Neural progenitor cell (in vitro differentiated cells): ENCODE data around the gene DTNBP1.

Source experiments
- CTCF ChIP-seq: fragments of 200-600 bp; sonication (generic); IDR thresholded peaks from 2 replicates; pipeline ENCODE4 v1.5.1; 2017; ENCODE audit warnings: antibody characterized with exemption, mild to moderate bottlenecking
- EZH2 ChIP-seq: fragments of 200-600 bp; sonication (generic); IDR thresholded peaks from 2 replicates; pipeline ENCODE4 v1.6.1; 2017; ENCODE audit warnings: antibody characterized with exemption, mild to moderate bottlenecking, moderate library complexity
- EZH2phosphoT487 ChIP-seq: fragments of 200-600 bp; sonication (generic); IDR thresholded peaks from 2 replicates; pipeline ENCODE4 v1.6.1; 2017; ENCODE audit warnings: antibody characterized with exemption

DNA sequence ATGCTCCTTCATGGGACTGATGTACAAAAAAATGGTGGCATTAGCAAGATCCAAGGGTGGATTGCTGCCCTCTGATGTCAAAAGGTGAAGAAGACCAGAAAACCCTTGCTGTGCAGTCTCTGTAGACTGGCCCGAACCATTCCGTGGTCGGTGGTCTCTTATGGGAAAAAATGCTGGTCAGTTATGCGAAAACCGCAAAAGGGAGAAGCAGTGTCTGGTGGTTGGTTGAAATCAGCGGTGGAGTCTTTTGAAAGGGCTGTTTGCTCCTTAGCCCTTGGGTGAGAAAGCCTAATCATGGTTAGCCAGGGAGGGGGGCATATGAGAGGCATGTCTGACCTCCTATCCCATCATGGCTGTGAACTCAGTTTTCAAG, 108.1 kb downstream of the DTNBP1 start:
- TF ChIP-seq CTCF, result no peak
- no peak for TF ChIP-seq EZH2
- no peak for TF ChIP-seq EZH2phosphoT487
